Measurements from ENCODE around the gene GRIP2.

Gene GRIP2

DNA sequence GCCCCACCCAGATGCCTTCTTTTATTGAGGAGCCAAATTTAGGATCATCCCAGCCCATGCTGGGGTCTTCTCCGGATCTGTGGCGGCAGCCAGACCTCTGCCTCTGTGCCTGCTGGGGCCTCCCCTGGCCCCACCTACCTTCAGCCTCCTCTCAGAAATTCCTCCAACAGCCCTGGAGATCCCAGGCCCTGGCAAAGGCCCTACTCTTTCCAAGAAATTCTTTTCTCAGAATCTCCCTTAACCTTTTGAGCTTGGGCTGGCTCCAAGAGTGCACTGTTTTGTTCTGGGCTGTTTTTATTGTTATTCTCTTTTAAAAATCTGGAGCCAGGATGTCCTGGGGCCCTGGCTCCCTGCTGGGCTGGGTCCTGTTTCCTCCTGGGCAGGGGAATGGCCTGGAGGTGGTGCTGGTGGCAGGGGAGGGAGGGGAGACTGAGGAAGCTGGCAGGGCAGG is 57.8 kb downstream of the GRIP2 start:
- TF ChIP-seq YY1 (IDR thresholded peaks at IDR 0.05; ENCODE audit: insufficient read depth, insufficient read length): no peak
- no peak for TF ChIP-seq SUZ12 (IDR thresholded peaks at IDR 0.05; ENCODE audit: extremely low read depth, insufficient read depth, insufficient read length)
- TF ChIP-seq ZNF274 (IDR thresholded peaks at IDR 0.05; ENCODE audit: low read depth, low read length): no peak
- peak overlapping the region; percentile 38 for H3K9ac ChIP-seq (ENCODE audit: insufficient read length, low read depth)

DNA sequence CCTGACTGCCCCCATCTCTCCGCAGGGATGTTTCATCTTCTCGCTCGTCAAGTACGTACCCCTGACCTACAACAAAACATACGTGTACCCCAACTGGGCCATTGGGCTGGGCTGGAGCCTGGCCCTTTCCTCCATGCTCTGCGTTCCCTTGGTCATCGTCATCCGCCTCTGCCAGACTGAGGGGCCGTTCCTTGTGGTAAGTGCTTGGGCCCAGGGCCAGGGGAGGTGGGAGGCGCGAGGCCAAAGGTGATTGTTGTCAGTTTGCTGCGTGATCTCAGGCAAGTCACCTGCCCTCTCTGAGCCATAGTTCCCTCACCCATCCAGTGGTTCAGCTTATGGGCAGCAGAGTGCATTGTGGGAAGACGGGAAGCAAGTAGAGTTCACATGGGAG is 58.5 kb downstream of the GRIP2 start:
- no peaks in the 10 kb centered on the region for H3K9me3 ChIP-seq (ENCODE audit: insufficient read depth, low read length)
- no peak for TF ChIP-seq YY1 (IDR thresholded peaks at IDR 0.05; ENCODE audit: insufficient read depth, insufficient read length)
- no peak for TF ChIP-seq SUZ12 (IDR thresholded peaks at IDR 0.05; ENCODE audit: extremely low read depth, insufficient read depth, insufficient read length)
- no peak for TF ChIP-seq ZNF274 (IDR thresholded peaks at IDR 0.05; ENCODE audit: low read depth, low read length)
- no peaks in the 10 kb centered on the region for H3K27me3 ChIP-seq (ENCODE audit: insufficient read depth, insufficient read length)
- peaks cover 98% of the 10 kb centered on the region for H3K36me3 ChIP-seq (ENCODE audit: insufficient read depth, insufficient read length, low read length)
- DNase-seq (ENCODE audit: low read depth, low spot score): no peak
- peaks cover 40% of the 10 kb centered on the region for H3K4me1 ChIP-seq (ENCODE audit: insufficient read depth, insufficient read length)
- H3K4me3 ChIP-seq (ENCODE audit: insufficient read length, low read depth): no peak overlapping the region
- peak overlapping the region; percentile 38 for H3K9ac ChIP-seq (ENCODE audit: insufficient read length, low read depth)

More for the DNA sequence above, 57.8 kb downstream of the GRIP2 start:
- Histone ChIP-seq H3K4me3 (ENCODE audit: insufficient read length, low read depth) (no peak overlapping the region), H3K4me1 (ENCODE audit: insufficient read depth, insufficient read length) (peaks cover 40% of the 10 kb centered on the region), H3K36me3 (ENCODE audit: insufficient read depth, insufficient read length, low read length) (peaks cover 98% of the 10 kb centered on the region), H3K9me3 (ENCODE audit: insufficient read depth, low read length) (no peaks in the 10 kb centered on the region), H3K27me3 (ENCODE audit: insufficient read depth, insufficient read length) (no peaks in the 10 kb centered on the region)
- peak; percentile 30 for DNase-seq (ENCODE audit: low read depth, low spot score)

DNA sequence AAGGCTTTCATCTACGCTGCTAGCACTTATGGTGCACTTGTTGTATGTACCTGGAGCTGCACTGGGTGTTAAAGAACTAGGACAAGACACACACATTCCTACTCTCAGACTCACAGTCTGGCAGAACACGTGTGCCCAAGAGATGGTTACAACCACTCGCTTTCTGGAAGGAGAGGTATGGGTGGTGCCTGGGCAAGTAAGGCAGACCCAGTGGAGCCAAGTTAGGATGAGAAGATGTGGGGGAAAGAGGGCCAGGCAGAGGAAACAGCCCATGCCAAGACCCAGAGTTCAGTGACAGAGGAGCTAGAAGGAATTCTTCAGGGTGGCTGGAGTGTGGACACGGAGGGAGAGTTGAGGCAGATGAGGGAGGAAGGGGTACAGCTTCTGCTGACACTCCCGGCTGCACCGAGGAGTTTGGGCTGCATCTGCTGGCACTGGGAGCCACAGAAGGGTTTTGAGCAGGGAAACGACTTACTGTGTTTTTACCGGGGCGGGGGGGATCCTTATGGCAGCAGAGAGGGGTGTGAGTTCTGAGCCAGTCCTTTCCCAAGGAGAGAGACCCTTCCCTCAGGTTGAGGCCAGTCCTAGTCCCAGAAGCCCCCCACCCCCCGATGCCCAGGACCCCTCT is 59.0 kb downstream of the GRIP2 start:
- H3K9me3 ChIP-seq (ENCODE audit: insufficient read depth, low read length): no peaks in the 10 kb centered on the region
- peaks cover 99% of the 10 kb centered on the region for H3K36me3 ChIP-seq (ENCODE audit: insufficient read depth, insufficient read length, low read length)
- H3K4me3 ChIP-seq (ENCODE audit: insufficient read length, low read depth): no peak overlapping the region
- peaks cover 40% of the 10 kb centered on the region for H3K4me1 ChIP-seq (ENCODE audit: insufficient read depth, insufficient read length)
- H3K27me3 ChIP-seq (ENCODE audit: insufficient read depth, insufficient read length): no peaks in the 10 kb centered on the region
- no peak for DNase-seq (ENCODE audit: low read depth, low spot score)
- peak overlapping the region; percentile 29 for H3K9ac ChIP-seq (ENCODE audit: insufficient read length, low read depth)
- TF ChIP-seq ZNF274 (IDR thresholded peaks at IDR 0.05; ENCODE audit: low read depth, low read length): no peak
- no peak for TF ChIP-seq YY1 (IDR thresholded peaks at IDR 0.05; ENCODE audit: insufficient read depth, insufficient read length)
- TF ChIP-seq SUZ12 (IDR thresholded peaks at IDR 0.05; ENCODE audit: extremely low read depth, insufficient read depth, insufficient read length): no peak

DNA sequence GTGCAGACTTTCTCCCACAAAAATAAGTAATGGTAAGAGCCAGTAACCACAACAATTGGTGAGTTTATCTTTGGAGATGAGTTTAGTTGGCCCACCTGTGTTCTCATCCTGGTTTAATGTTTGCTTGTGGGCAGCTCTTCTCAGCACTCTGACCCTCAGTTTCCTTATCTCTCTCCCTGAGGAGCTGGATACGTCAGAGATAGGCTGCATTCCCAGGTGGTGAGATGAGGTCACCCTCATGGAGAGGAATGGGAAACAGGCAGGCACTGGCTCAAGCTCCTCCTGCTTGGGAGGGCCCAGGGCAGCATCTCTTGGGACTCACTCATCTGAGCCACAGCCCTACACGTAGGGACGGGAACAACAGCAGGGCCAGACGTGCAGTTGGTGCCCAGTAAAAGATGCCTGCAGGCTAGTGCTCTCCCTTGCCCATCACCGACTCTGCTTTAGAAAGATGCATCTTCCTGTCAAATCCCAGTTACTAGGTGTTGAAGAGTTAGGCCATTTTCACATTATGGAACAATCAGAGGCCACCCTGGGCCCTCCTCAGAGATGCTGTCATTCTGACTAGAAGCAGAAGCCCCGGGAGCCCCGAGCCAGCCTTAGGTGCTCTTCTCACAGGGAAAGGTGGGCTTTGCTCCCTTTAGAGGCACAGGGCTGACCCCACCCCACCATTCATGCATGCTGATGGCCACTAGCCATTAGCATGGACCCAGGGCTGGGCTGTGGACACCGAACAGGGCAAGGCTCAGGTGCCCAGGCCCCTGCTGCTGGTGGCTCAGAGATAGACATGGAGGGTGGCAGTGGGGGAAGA is 59.7 kb downstream of the GRIP2 start:
- H3K27me3 ChIP-seq (ENCODE audit: insufficient read depth, insufficient read length): no peaks in the 10 kb centered on the region
- H3K9ac ChIP-seq (ENCODE audit: insufficient read length, low read depth): no peak overlapping the region
- H3K36me3 ChIP-seq (ENCODE audit: insufficient read depth, insufficient read length, low read length): peaks cover 99% of the 10 kb centered on the region
- H3K9me3 ChIP-seq (ENCODE audit: insufficient read depth, low read length): no peaks in the 10 kb centered on the region
- TF ChIP-seq YY1 (IDR thresholded peaks at IDR 0.05; ENCODE audit: insufficient read depth, insufficient read length) (no peak), SUZ12 (IDR thresholded peaks at IDR 0.05; ENCODE audit: extremely low read depth, insufficient read depth, insufficient read length) (no peak), ZNF274 (IDR thresholded peaks at IDR 0.05; ENCODE audit: low read depth, low read length) (no peak)
- no peak overlapping the region for H3K4me3 ChIP-seq (ENCODE audit: insufficient read length, low read depth)
- DNase-seq (ENCODE audit: low read depth, low spot score): no peak
- peaks cover 38% of the 10 kb centered on the region for H3K4me1 ChIP-seq (ENCODE audit: insufficient read depth, insufficient read length)

DNA sequence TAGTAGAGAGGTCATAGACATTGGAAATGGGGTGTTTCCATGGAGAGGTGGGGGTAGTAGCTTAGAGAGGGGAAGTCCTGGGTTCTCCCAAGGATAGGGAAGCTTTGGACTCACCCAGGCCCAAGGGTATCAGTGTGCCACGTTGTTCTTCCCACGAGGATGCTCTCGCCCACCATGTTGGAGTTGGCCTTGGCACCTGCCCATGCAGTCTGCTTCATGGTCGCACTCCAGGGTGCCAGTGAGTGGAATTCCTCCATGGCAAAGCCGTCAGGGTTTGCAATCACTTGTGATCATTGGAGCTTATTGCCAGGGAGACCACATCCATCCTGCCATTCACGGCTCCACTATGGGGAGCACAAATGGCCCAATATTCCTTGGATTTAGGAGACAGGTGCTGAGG is 60.6 kb downstream of the GRIP2 start:
- no peaks in the 10 kb centered on the region for H3K27me3 ChIP-seq (ENCODE audit: insufficient read depth, insufficient read length)
- peaks cover 97% of the 10 kb centered on the region for H3K36me3 ChIP-seq (ENCODE audit: insufficient read depth, insufficient read length, low read length)
- TF ChIP-seq YY1 (IDR thresholded peaks at IDR 0.05; ENCODE audit: insufficient read depth, insufficient read length) (no peak), ZNF274 (IDR thresholded peaks at IDR 0.05; ENCODE audit: low read depth, low read length) (no peak), SUZ12 (IDR thresholded peaks at IDR 0.05; ENCODE audit: extremely low read depth, insufficient read depth, insufficient read length) (no peak)
- no peak overlapping the region for H3K9ac ChIP-seq (ENCODE audit: insufficient read length, low read depth)
- no peaks in the 10 kb centered on the region for H3K9me3 ChIP-seq (ENCODE audit: insufficient read depth, low read length)
- DNase-seq (ENCODE audit: low read depth, low spot score): no peak
- H3K4me3 ChIP-seq (ENCODE audit: insufficient read length, low read depth): no peak overlapping the region
- H3K4me1 ChIP-seq (ENCODE audit: insufficient read depth, insufficient read length): peaks cover 41% of the 10 kb centered on the region

DNA sequence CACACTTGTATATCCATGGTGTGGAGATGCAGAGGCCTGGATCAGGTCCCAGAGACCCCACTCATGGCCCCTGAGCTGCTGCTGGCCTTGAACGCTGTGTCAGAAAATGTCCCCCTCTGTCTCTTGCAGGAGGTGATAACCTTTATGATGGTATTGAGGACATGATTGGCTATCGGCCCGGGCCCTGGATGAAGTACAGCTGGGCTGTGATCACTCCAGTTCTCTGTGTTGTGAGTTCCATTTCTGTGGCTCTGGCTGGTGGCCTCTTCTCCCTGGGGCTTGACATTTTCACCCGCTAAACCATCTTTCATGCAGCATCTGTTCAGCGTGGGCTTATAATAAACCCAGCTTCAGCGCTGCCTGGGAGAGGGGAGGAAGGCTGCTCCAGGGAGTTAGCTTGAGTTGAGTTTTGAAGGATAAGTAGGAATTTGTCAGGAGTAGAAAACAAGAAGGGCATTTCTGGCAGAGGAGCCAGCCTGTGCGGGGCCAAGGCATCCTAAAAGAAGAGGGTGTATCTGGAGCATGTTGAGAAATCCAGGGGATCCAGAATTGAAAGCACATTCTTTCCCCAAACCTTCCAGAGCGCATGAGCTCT is 61.1 kb downstream of the GRIP2 start:
- H3K9ac ChIP-seq (ENCODE audit: insufficient read length, low read depth): no peak overlapping the region
- H3K27me3 ChIP-seq (ENCODE audit: insufficient read depth, insufficient read length): no peaks in the 10 kb centered on the region
- H3K4me1 ChIP-seq (ENCODE audit: insufficient read depth, insufficient read length): peaks cover 43% of the 10 kb centered on the region
- TF ChIP-seq SUZ12 (IDR thresholded peaks at IDR 0.05; ENCODE audit: extremely low read depth, insufficient read depth, insufficient read length): no peak
- TF ChIP-seq YY1 (IDR thresholded peaks at IDR 0.05; ENCODE audit: insufficient read depth, insufficient read length): no peak
- no peak for TF ChIP-seq ZNF274 (IDR thresholded peaks at IDR 0.05; ENCODE audit: low read depth, low read length)
- H3K4me3 ChIP-seq (ENCODE audit: insufficient read length, low read depth): no peak overlapping the region
- peaks cover 97% of the 10 kb centered on the region for H3K36me3 ChIP-seq (ENCODE audit: insufficient read depth, insufficient read length, low read length)
- DNase-seq (ENCODE audit: low read depth, low spot score): no peak
- H3K9me3 ChIP-seq (ENCODE audit: insufficient read depth, low read length): no peaks in the 10 kb centered on the region
